Jurkat, Clone E6-1 (cell line): ENCODE measurements around the gene VSX2. TPM values are rescaled to one million over a fixed set of nuclear protein-coding genes. Genes with fewer than 3 reads are reported as not detected.
A peak's percentile ranks its signal among the peaks of the same experiment; 100 is the strongest.

Experiments used
- DNase-seq: peaks from one replicate; pipeline ENCODE4 v3.0.0-alpha.2; 2011; ENCODE audit warnings: low read depth, low spot score
- H3K4me3 ChIP-seq: 2 replicates; pipeline ENCODE4 v1.5.1; 2011; ENCODE audit warnings: mild to moderate bottlenecking, low read length, control low read depth, moderate library complexity
- polyA plus RNA-seq: library from polyadenylated mRNA; unstranded; fragments of >200 nt; gene quantifications from one replicate; pipeline ENCODE4 v1.2.1, GENCODE V29; 2012; ENCODE audit warnings: missing spikeins; ENCODE audit not compliant: insufficient read length, insufficient read depth

The VSX2 gene
- polyA plus RNA-seq: not detected

DNA sequence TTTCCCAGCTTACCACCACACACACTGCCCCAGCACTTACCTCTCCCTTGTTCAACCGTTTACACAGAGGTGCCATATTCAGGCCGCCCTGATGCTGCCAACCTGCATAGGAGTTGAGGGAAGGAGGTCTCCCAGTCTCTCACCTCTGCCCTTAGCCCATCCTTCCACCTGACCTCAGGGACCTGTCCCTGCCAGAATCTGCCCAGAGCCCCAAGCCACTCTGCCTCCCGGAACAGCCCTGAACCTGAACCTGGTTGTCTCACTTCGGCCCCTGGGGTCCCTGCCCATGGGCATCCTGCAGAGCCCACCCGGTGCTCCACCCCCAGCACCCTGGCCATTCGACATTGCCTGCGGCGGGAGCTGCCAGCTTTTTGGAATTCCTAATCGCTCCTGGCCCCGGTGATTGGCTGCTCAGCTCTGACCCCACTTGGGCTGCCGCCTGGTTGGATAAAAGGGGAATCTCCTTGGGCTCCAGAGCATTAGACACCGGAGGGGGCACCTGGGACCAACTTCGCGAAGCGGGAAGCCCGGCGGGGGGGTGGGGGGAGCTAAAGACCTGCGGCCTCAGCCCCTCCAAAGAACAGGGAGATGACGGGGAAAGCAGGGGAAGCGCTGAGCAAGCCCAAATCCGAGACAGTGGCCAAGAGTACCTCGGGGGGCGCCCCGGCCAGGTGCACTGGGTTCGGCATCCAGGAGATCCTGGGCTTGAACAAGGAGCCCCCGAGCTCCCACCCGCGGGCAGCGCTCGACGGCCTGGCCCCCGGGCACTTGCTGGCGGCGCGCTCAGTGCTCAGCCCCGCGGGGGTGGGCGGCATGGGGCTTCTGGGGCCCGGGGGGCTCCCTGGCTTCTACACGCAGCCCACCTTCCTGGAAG, at the start of gene VSX2:
TSS of gene VSX2 (plus strand) at position 476 of the 874 bp plus-strand sequence. CDS start at position 589, 113 bp downstream.
- no peak for DNase-seq
- H3K4me3 ChIP-seq: no peak within 1 kb of the TSS

DNA sequence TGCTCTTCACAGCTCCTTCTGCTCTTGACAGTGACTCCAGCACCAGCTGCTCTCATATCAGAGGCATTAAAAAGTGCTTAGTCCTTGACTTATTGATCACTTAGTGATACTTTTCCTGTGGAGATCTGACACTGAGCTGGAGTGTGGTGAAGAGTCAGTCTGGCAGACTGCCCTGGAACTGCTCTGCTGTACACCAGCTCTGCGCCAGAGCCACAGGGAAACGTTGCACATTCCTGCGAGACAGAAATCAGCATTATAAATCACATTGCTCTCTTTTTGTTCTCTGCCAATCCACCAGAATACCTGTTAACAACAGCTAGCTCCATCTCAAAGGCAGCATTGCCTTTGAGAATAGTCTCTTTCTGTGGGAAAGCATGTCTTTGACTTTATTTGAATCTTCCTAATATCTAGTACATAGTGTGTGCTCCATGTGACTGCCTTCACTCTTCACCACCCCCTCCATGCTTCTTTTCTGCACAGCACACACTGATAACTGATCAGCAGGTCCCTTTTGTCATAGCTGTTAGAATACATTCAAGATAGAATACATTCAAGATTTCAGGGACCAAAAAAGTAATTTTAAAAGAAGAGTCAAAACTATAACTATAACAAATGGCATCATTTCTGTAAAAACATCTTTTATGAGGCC, 48.2 kb upstream of the VSX2 start:
- no peak overlapping the region for H3K4me3 ChIP-seq
- no peak for DNase-seq

DNA sequence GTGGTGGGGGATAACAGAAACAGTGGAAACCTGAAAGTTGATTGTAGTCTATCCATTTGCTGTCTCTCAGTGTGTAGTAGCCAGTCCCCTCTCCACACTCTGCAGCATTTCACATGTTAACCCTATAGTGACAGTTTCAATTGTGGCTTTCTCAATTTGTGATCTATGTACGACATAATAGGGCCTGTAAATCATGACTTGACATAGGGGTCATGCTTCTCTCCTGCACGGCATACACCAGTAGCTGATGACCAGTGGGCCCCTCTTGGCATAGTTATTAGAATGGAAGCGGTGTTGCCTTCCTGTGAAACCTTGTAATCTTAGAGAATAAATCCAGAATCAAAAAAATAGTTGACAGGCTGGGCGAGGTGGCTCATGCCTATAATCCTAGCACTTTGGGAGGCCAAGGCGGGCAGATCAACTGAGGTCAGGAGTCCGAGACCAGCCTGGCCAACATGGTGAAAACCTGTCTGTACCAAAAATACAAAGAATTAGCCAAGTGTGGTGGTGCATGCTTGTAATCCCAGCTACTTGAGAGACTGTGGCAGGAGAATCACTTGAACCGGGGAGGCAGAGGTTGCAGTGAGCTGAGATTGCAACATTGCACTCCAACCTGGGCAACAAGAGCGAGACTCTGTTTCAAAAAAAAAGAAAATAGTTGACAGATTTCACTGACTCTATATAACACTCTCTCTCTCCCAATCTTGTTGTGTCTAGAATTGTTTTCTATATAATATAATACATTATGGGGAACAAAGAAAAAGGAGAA, 44.6 kb upstream of the VSX2 start:
- DNase-seq: no peak
- H3K4me3 ChIP-seq: no peak overlapping the region

DNA sequence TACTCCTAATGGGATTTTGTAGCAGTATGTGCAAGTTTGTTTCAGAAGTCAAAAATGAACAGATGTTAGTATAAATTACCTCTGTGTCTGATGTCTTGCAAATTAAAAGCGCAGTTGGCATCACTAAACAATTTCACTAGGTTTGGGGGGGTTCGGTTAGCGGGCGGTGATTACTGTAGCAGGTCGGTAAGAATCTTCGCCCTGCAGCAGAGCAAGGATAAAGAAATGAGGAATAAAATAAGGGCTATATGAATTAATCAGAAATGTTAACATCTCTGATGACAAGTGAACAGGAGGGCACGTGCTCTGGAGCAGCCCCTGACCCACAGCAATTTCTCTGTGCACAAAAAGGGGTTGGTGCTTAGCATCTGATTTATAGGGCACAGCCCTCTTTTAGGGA, 43.6 kb upstream of the VSX2 start:
- no peak overlapping the region for H3K4me3 ChIP-seq
- no peak for DNase-seq

DNA sequence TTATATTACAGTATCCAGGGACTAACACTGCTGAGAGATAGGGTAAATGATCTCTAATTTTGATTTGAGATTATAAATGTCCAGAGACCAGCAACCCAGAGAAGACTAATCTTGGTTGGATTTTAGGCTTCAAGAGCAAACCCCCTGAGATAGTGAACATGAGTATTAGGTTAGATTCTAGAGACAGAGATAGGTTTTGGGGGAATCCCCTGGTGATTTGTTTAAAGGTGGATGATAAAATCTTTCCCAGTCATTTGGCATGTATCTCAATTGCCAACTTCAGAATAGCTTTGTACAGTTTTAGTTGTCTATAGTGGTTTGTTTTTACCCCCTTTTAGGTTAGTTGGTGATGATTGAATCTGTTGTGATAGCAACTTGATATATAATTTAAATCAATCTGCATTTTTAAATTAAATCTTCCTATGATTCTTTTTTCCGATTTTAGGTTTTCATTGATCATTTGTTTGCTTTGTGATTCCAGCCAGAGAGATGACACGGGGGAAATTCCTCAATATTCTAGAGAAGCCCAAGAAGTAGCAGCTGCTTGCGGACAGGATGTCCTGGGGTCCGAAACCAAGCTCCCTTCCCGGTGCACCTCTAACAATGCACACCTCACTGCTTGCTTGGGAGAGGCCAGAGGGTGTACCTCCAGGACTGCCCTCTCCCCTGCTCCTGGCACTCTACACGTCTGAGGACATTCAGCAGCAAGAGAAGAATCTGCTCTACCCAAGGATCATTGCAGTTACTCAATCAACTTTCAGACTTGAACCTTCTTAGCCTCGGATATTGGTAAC, 40.6 kb upstream of the VSX2 start:
- no peak overlapping the region for H3K4me3 ChIP-seq
- DNase-seq: no peak

DNA sequence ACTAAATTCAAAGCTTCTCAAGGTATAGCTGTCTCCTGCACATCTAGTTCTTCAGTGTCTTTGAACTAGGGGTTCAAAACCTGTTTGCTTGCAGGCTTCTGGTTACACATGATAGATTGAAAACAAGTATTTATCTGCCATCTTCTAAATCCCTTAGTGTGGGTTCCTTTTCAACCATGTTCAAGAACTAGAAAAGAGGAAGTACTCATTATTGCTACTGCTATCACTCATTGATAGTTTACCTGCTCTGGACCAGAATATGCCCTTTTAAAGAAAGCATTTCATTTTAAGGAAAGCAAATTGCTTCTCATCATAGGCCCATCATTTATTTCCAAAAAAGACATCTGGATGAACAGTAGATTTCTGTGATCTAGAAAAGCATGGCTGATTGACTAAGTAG, 37.1 kb upstream of the VSX2 start:
- no peak overlapping the region for H3K4me3 ChIP-seq
- DNase-seq: no peak

DNA sequence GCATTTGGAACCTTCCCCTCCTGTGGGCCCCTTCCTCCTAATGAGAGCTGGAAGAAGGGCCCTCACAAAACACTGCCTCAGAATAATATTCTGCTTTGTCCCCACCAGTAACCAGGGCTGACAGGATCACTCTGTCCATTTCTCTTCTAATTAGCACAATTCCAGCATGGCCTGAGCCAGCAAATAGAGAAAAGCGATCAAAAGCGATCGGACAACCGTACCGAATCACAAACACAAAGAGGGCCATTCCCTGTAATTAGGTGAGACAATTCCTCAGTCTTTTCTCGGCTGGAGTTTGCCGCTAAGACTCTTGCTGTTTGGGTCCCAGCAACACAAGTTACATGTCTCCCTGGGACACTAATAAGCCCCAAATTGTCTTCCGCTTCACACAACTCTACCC, 35.6 kb upstream of the VSX2 start:
- H3K4me3 ChIP-seq: no peak overlapping the region
- no peak for DNase-seq

DNA sequence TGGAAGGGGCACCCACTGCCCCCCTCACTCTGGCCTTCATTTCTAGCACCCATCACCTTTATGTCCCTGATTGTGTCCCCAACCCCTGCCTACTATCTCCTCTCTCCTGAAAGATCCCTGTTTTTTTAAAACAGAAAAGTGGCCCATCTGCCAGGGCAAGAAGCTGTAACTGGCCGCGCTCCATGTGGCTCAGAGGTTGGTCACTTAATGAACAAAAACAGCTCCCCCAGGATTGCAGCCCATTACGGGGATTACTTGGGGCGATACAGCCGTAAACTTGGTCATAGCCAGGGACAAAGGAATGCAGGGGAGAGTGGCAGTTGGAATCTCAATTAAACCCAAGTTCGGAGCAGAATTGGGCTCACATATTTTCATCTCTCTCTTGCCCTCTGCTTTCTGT, 34.8 kb upstream of the VSX2 start:
- no peak overlapping the region for H3K4me3 ChIP-seq
- DNase-seq: no peak

DNA sequence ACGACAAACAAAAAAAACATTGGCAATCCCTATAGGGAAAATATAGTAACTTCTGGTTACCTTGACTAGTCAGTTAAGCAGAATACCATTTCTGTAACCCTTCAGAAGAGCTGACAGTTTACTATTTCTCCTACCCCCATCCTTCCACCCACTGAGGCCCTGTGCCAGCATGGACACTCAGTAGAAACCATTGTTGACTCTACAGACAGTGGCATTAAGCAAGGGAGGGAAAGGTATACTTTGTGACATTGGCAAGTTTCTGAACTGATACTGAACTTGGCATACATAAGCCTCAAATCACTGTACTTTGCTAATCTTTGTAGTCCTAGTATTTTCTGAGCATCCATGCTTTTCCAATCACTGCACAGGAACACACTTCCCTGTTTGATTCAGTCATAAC, 33.4 kb upstream of the VSX2 start:
- no peak for DNase-seq
- no peak overlapping the region for H3K4me3 ChIP-seq

DNA sequence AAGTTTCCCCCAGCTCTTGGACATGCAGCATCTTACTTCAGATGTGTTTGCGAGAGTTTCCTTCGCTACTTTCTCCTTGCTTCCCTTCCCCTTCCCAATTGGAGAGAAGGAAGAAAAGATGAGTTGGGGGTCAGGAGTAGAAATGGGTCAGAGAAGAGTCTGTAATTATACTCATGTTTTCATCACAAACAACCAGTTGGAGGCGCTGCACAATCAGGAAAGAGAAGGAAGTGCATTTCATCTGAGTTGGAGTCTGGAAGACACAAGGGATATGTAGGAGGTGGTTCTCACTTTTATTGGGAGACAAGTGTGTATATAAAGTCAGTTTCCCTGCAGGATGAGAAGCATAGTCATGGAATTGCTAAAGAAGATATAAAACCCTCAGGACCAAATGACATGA, 31.3 kb upstream of the VSX2 start:
- peak; percentile 4 for DNase-seq
- no peak overlapping the region for H3K4me3 ChIP-seq

DNA sequence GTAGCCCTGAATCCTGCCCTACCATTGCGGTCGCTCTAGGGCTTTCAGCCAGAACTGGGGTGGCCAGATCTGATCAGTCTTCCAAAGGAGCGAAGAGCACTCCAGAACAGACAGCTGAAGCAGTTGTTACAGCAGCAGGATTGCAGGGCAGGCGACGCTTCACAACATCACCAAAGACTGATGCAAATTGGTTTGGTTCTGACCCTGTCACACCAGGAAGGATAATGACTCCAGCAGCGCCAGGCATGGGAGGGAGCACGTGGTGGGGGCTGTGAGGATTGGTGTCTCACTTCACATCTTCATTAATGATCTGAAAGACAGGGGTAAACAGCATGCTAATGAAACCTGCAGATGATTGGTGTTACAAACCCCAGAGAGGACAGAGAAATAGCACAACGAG, 30.6 kb upstream of the VSX2 start:
- no peak overlapping the region for H3K4me3 ChIP-seq

DNA sequence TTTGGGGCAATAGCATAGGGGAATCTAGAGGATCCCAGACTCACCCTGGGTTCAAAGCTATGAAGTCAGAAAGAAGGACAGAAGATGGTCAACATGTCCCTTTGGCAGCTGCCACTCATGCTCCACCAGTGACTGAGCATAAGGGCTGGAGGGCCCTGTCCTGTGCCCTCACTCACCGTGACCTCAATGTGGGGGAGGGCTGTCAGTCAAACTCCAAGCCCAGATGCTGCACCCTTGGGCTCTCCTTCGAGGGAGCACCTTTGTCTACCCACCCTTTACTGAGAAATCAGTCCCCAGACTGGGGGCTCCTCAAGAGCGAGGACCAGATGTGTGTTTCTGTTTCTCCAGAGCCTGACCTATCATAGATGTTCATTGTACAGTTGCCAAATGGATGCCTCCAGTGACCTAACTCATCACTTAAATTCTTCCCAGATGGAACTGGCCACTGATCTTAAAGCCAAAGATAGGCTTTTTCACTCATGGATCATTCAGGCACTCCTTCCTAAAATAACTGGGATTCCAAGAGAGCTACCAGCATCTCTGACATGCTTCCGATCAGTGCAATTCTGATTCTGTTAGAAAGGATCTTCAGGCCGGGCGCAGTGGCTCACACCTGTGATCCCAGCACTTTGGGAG, 27.2 kb upstream of the VSX2 start:
- DNase-seq: no peak
- no peak overlapping the region for H3K4me3 ChIP-seq

More for the DNA sequence above, 30.6 kb upstream of the VSX2 start:
- no peak for DNase-seq

DNA sequence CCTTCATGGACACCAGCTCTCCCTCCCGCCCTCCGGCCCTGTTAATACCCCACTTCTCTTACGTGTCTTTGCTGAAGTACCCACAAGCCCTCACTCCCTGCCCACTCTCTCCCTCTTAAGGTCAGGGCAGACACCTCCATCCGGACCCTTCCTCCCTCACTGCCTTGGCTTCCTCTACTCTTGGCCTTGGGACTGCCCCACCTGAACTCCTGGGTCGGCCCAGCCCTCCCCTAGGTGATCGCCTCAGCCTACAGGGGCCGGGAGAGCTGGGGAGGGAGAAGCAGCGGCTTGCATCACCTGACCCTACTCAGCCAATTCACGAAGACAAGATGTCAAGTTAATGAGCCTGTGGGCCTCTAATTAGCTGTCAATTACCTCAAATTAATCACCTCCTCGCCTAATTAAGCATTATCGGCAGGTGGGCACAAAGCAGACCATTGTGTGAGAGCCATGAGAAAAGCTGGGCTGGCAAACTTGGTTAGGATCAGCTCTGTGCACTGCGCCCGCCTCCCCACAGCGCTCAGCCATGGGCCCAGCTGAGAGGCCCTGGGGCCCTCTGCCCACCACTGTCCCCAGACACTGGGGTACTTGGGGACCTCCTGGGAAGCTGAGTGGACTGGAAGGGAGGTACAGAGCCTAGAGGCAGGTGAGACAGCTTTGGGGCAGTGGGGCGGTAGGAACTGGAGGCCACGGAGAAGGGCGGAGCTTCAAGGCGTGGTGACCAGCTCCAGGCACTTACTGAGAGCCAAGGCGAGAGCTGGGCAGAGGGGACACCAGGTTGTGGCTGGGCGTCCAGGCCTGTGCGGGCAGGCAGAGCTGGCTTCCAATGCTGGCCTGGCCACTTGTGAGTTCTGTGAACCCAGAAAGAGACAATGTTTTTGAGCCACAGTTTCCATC, 25.1 kb upstream of the VSX2 start:
- DNase-seq: no peak
- no peak overlapping the region for H3K4me3 ChIP-seq

DNA sequence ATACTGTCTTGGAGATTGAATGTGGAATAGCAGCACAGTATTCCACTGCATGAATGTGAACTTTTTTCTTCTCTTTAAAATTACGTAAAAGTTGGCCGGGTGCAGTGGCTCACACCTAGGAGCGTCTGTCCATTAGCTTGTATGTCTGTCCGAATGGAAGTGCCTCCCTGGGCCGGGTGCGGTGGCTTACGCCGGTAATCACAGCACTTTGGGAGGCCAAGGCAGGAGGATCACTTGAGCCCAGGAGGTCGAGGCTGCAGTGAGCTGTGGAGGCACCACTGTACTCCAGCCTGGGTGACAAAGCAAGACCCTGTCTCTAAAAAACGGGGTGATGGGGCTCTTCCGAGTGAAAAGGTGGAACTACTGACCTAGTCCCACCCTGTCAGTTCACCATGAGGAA, 22.6 kb upstream of the VSX2 start:
- no peak for DNase-seq
- H3K4me3 ChIP-seq: no peak overlapping the region

DNA sequence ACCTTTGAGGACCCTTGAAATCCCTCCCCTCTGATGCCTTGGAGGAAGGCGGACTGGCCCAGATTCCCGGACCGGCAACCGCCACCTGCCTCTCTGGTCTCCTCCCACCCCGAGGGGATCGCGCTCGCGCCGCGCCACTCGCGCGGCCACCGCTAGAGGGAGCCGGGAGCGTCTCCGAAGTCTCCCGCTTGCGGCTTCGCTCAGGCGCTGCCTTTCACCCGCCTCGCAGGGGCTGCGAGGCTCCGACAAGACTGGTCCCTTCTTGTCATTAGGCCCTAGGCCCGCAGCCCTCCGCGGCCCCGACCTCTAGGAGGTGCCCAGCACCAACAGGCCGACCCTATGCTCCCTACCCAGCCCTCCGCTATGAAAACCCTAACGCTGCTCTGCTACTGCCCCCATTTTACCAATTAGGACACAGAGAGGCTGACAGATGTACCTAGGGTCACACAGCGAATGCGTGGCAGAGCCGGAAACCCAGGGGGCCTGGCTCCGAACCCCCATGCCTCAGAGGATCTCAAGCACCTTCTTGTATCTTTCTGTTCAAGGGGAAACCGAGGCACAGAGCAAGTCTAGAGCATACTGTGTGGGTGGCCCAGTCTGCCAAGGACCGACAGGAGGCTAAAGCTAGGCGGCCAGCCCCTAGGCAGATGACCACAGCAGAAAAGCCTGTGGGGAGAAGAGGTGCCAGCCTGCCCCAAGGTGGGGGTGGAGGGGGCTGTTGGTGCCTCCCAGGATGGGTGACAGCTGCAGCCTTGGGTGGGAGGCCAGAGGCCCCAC, 21.4 kb upstream of the VSX2 start:
- H3K4me3 ChIP-seq: peak overlapping the region; percentile 16

DNA sequence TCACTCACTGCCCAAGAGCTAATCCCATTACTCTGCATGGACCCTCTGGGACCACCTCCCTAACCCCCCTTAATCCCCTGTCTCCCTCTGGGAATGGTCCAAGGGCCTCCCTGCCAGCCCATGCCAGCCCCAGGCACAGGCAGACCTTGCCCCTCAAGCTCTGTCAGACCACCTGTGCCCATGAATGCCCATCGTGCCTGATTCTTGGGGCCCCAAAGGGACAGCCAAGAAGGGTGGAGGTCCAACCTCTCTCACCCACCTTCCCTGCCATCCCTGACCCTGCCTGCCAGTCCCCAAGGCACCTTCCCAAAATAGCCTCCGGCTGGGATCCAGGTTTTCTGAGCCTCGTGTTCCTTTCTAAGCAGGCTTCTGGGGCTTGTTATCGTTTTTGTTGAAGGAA, 20.8 kb upstream of the VSX2 start:
- H3K4me3 ChIP-seq: no peak overlapping the region
- DNase-seq: no peak

More for the DNA sequence above, 21.4 kb upstream of the VSX2 start:
- peak; percentile 46 for DNase-seq
